K562 (cell line): ENCODE measurements around the gene DENND6A. TPM values are rescaled to one million over a fixed set of nuclear protein-coding genes. Genes with fewer than 3 reads are reported as not detected.

Source experiments
- ATAC-seq: fragments of 200-7000 bp; cut with Tn5 transposase; 3 replicates; pipeline ENCODE4 v1.9.1; 2020; ENCODE audit warnings: moderate library complexity
- BruUV-seq: library from RNA; stranded (reverse); fragments of 400-500 nt; replicated peaks from 2 replicates; lab custom pipeline; 2021; lab: Mats Ljungman, UMichigan
- CTCF ChIA-PET: fragments of 300-600 bp; formaldehyde crosslinking; extraction: SDS; loops from one replicate; lab custom pipeline; 2021; ENCODE audit warnings: low intra/inter-chr PET ratio; lab: Yijun Ruan, JAX
- POLR2A ChIA-PET: fragments of 300-600, 350-650 bp; sonication (Branson Sonifier 250); formaldehyde crosslinking; extraction: SDS; loops from one replicate; lab custom pipeline; 2021; ENCODE audit warnings: antibody characterized with exemption, inconsistent platforms; lab: Yijun Ruan, JAX
- DNase-seq, 4 experiments: peaks; one replicate each; pipeline versions ENCODE4 v3.0.0 to v3.0.0-alpha.2; 2011 to 2018; ENCODE audit warnings: low spot score in 3 of 4, mixed read lengths in 3 of 4; ENCODE audit errors: extremely low read depth in 1 of 4
- FAIRE-seq: peaks from 2 replicates; lab custom pipeline; 2011; peaks lifted over from hg19 to GRCh38; lab: Jason Lieb, UNC
- H2AFZ ChIP-seq: 2 replicates; pipeline ENCODE4 v1.6.0; 2011; ENCODE audit warnings: low read depth, low read length, control low read depth, inconsistent platforms
- H3K27ac ChIP-seq: fragments of 200-600 bp; 3 replicates; pipeline ENCODE4 v1.8.0; 2011; ENCODE audit warnings: low read depth, mild to moderate bottlenecking, control low read depth, inconsistent platforms, low read length, moderate library complexity, mixed read lengths; ENCODE audit errors: extremely low read depth
- H3K27me3 ChIP-seq, 2 experiments: fragments of 300-600 bp in 1 of 2; 2 replicates in 1 of 2; 3 replicates in 1 of 2; pipeline versions ENCODE4 v1.6.0 to v1.8.0; 2011; ENCODE audit warnings: inconsistent platforms in 2 of 2, low read length in 2 of 2, mild to moderate bottlenecking in 1 of 2, mixed read lengths in 1 of 2, moderate library complexity in 1 of 2; ENCODE audit not compliant: control insufficient read depth in 2 of 2, insufficient read depth in 2 of 2
- H3K36me3 ChIP-seq: fragments of 300-600 bp; 3 replicates; pipeline ENCODE4 v1.8.0; 2011; ENCODE audit warnings: mild to moderate bottlenecking, low read length, inconsistent platforms; ENCODE audit not compliant: control insufficient read depth, insufficient read depth
- H3K4me1 ChIP-seq, 2 experiments: fragments of 200-600 bp in 1 of 2; replicated peaks in 1 of 2; 2 replicates in 1 of 2; 3 replicates in 1 of 2; pipeline versions ENCODE4 v1.5.1 to v1.8.0; 2011; ENCODE audit warnings: inconsistent platforms in 2 of 2, low read length in 2 of 2, mild to moderate bottlenecking in 1 of 2, mixed read lengths in 1 of 2, moderate library complexity in 1 of 2; ENCODE audit not compliant: control insufficient read depth in 2 of 2, insufficient read depth in 2 of 2
- H3K4me2 ChIP-seq: 2 replicates; pipeline ENCODE4 v1.6.1; 2011; ENCODE audit warnings: low read length, control low read depth, inconsistent platforms, mixed read lengths; ENCODE audit not compliant: insufficient read depth
- H3K4me3 ChIP-seq: fragments of 200-600 bp; sonication (generic), shearing (Covaris generic); 2 replicates; pipeline ENCODE4 v1.5.1; 2016; ENCODE audit warnings: control low read depth, inconsistent platforms
- H3K79me2 ChIP-seq: fragments of 200-600 bp; 3 replicates; pipeline ENCODE4 v1.8.0; 2011; ENCODE audit warnings: low read length, inconsistent platforms; ENCODE audit not compliant: control insufficient read depth, insufficient read depth
- H3K9ac ChIP-seq, 2 experiments: 2 replicates each; pipeline versions ENCODE4 v1.6.0 to v1.6.1; 2011; ENCODE audit warnings: low read depth in 2 of 2, low read length in 2 of 2, control low read depth in 1 of 2, inconsistent platforms in 1 of 2, mild to moderate bottlenecking in 1 of 2, mixed read lengths in 1 of 2; ENCODE audit not compliant: insufficient read depth in 1 of 2
- H3K9me1 ChIP-seq: one replicate; pipeline ENCODE4 v1.6.0; 2011; ENCODE audit warnings: inconsistent platforms, mild to moderate bottlenecking, low read length, moderate library complexity; ENCODE audit not compliant: control insufficient read depth, insufficient read depth
- H3K9me3 ChIP-seq: replicated peaks from 2 replicates; pipeline ENCODE4 v1.5.1; 2011; ENCODE audit warnings: low read depth, low read length, inconsistent platforms; ENCODE audit not compliant: control insufficient read depth, insufficient read depth
- H4K20me1 ChIP-seq: replicated peaks from 2 replicates; pipeline ENCODE4 v1.6.1; 2011; ENCODE audit warnings: low read length, inconsistent platforms, mixed read lengths; ENCODE audit not compliant: control insufficient read depth, insufficient read depth
- TCF3 ChIP-seq: sonication (generic); formaldehyde crosslinking; IDR thresholded peaks from 2 replicates; pipeline ENCODE4 v1.4.0; 2020; ENCODE audit warnings: mild to moderate bottlenecking, missing genetic modification reagents
- ZNF561 ChIP-seq: fragments of 450-650 bp; formaldehyde crosslinking; conservative IDR thresholded peaks from 2 replicates; pipeline ENCODE4 v1.4.0; 2020; ENCODE audit warnings: mild to moderate bottlenecking, moderate library complexity
- in situ Hi-C: fragments of 300-500 bp; cut with MboI; formaldehyde crosslinking; loops from 4 replicates; pipeline ENCODE4 v1.15.0; 2018; ENCODE audit warnings: inconsistent platforms, mixed read lengths
- intact Hi-C: fragments of 100-400 bp; cut with micrococcal nuclease; formaldehyde crosslinking; loops from 2 replicates; pipeline ENCODE4 v1.14.2; 2022
- polyA plus RNA-seq, 8 experiments: library from polyadenylated mRNA; depleted of rRNA in 4 of 8; stranded (reverse) in 5 of 8; unstranded in 3 of 8; fragments of >200 nt; fragmentation: Nextera tagmentation in 2 of 8; fragmentation: Illumina TruSeq in 1 of 8; extraction: Ambion mirVana in 2 of 8; extraction: Trizol in 1 of 8; gene quantifications; 2 replicates each; pipeline versions ENCODE4 v1.2.1 to v1.2.3, GENCODE V29; 2011 to 2014; ENCODE audit warnings: inconsistent platforms in 1 of 8, missing spikeins in 1 of 8
- total RNA-seq, 7 experiments: library from RNA; depleted of rRNA in 6 of 7; stranded (reverse); fragments of >200 nt in 6 of 7; fragmentation: Illumina TruSeq in 2 of 7; extraction: Trizol in 2 of 7; gene quantifications; 2 replicates each; pipeline versions ENCODE4 v1.2.1 to v1.2.3, GENCODE V29; 2011 to 2021; ENCODE audit warnings: low replicate concordance in 1 of 7
- TF ChIP-seq, protein P1 (sequence below): fragments of 450-650 bp; IDR thresholded peaks from 2 replicates; pipeline ENCODE4 v1.6.1; 2017; ENCODE audit warnings: antibody characterized with exemption, mild to moderate bottlenecking
- TF ChIP-seq, protein P2 (sequence below): IDR thresholded peaks from 2 replicates; pipeline ENCODE4 v1.6.1; 2011; ENCODE audit not compliant: insufficient read length; ENCODE audit errors: extremely low read depth

The DENND6A gene
- total and polyA plus RNA-seq, 9 of the 15 experiments (the other 6 are each of a cell fraction or from before 2014, with no cell fraction given): 1.5 to 12.7 (median 7.1) TPM

- POLR2A ChIA-PET: no interaction called here
- no peaks in the 10 kb centered on the region for H3K4me1 ChIP-seq
- no peaks in the 10 kb centered on the region for H3K27me3 ChIP-seq
- no peaks in the 10 kb centered on the region for H3K9me3 ChIP-seq
- no TSS peak for BruUV-seq
- no peak overlapping the region for H3K27ac ChIP-seq
- no peaks in the 10 kb centered on the region for H3K9me1 ChIP-seq
- TF ChIP-seq, protein P1, sequence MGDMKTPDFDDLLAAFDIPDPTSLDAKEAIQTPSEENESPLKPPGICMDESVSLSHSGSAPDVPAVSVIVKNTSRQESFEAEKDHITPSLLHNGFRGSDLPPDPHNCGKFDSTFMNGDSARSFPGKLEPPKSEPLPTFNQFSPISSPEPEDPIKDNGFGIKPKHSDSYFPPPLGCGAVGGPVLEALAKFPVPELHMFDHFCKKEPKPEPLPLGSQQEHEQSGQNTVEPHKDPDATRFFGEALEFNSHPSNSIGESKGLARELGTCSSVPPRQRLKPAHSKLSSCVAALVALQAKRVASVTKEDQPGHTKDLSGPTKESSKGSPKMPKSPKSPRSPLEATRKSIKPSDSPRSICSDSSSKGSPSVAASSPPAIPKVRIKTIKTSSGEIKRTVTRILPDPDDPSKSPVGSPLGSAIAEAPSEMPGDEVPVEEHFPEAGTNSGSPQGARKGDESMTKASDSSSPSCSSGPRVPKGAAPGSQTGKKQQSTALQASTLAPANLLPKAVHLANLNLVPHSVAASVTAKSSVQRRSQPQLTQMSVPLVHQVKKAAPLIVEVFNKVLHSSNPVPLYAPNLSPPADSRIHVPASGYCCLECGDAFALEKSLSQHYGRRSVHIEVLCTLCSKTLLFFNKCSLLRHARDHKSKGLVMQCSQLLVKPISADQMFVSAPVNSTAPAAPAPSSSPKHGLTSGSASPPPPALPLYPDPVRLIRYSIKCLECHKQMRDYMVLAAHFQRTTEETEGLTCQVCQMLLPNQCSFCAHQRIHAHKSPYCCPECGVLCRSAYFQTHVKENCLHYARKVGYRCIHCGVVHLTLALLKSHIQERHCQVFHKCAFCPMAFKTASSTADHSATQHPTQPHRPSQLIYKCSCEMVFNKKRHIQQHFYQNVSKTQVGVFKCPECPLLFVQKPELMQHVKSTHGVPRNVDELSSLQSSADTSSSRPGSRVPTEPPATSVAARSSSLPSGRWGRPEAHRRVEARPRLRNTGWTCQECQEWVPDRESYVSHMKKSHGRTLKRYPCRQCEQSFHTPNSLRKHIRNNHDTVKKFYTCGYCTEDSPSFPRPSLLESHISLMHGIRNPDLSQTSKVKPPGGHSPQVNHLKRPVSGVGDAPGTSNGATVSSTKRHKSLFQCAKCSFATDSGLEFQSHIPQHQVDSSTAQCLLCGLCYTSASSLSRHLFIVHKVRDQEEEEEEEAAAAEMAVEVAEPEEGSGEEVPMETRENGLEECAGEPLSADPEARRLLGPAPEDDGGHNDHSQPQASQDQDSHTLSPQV: no peak
- TF ChIP-seq TCF3 (CRISPR knock-in tag): no peak
- TF ChIP-seq, protein P2, sequence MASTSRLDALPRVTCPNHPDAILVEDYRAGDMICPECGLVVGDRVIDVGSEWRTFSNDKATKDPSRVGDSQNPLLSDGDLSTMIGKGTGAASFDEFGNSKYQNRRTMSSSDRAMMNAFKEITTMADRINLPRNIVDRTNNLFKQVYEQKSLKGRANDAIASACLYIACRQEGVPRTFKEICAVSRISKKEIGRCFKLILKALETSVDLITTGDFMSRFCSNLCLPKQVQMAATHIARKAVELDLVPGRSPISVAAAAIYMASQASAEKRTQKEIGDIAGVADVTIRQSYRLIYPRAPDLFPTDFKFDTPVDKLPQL: no peak
- TF ChIP-seq ZNF561 (CRISPR knock-in tag): no peak
- TF ChIP-seq, all 486 proteins: peak for 0
- no peaks in the 10 kb centered on the region for H4K20me1 ChIP-seq
- no peak for FAIRE-seq
- no peak for DNase-seq
- no peak overlapping the region for H3K4me3 ChIP-seq
- H2AFZ ChIP-seq: no peak overlapping the region
- ATAC-seq: no peak
- CTCF ChIA-PET: no interaction called here
- no peaks in the 10 kb centered on the region for H3K79me2 ChIP-seq
- intact Hi-C loops (no loop called here), in situ Hi-C loops (no loop called here)
- no peak overlapping the region for H3K4me2 ChIP-seq
- H3K9ac ChIP-seq: no peak overlapping the region
- H3K36me3 ChIP-seq: peaks cover 17% of the 10 kb centered on the region; the same call in 2 of the 3 replicates
These were observed 34.3 kb downstream of the DENND6A start for GRCh38 chr3:57658536-57658935.
